ENCODE measurements around the gene RAPGEF4.

GRCh38 chr2:172896661-172897081, 161.0 kb downstream of the RAPGEF4 start:
- TF ChIP-seq POLR2AphosphoS5 (IDR thresholded peaks at IDR 0.05) (no peak), CTCF (IDR thresholded peaks at IDR 0.05) (no peak), EP300 (IDR thresholded peaks at IDR 0.05) (no peak), POLR2A (IDR thresholded peaks at IDR 0.05) (no peak)

All from sigmoid colon (tissue), 4 donors.